SK-N-SH treated with all-trans-retinoic acid at 6 μM for 48 hours (cell line): ENCODE measurements around the gene RHOG.

Experiments
- ARNTL ChIP-seq: fragments of 450-650 bp; formaldehyde crosslinking; IDR thresholded peaks from 2 replicates; pipeline ENCODE4 v1.5.0; 2020; ENCODE audit warnings: low read depth, mild to moderate bottlenecking, moderate library complexity, borderline replicate concordance
- BACH2 ChIP-seq: fragments of 250-450 bp; sonication (Bioruptor Pico); IDR thresholded peaks from 2 replicates; pipeline ENCODE4 v1.9.0; 2021; ENCODE audit warnings: mild to moderate bottlenecking, borderline replicate concordance
- CREB5 ChIP-seq: fragments of 250-450 bp; sonication (Bioruptor Pico); IDR thresholded peaks from 2 replicates; pipeline ENCODE4 v1.5.1; 2020; ENCODE audit warnings: low read depth, mild to moderate bottlenecking, moderate library complexity
- GLIS3 ChIP-seq: fragments of 250-450 bp; sonication (Bioruptor Pico); IDR thresholded peaks from 2 replicates; pipeline ENCODE4 v1.5.0; 2020; ENCODE audit warnings: mild to moderate bottlenecking, moderate library complexity
- ISL1 ChIP-seq: fragments of 250-450 bp; sonication (Bioruptor Pico); IDR thresholded peaks from 2 replicates; pipeline ENCODE4 v2.1.2; 2022; ENCODE audit warnings: mild to moderate bottlenecking, moderate library complexity
- PATZ1 ChIP-seq: fragments of 250-450 bp; sonication (Bioruptor Pico); IDR thresholded peaks from 2 replicates; pipeline ENCODE4 v1.8.0; 2020; ENCODE audit warnings: mild to moderate bottlenecking, moderate library complexity, borderline replicate concordance
- RARB ChIP-seq: fragments of 250-450 bp; sonication (Bioruptor Pico); IDR thresholded peaks from 2 replicates; pipeline ENCODE4 v1.8.0; 2021; ENCODE audit warnings: mild to moderate bottlenecking, moderate library complexity
- TOX ChIP-seq: fragments of 250-450 bp; sonication (Bioruptor Pico); IDR thresholded peaks from 2 replicates; pipeline ENCODE4 v1.8.0; 2021; ENCODE audit warnings: mild to moderate bottlenecking, moderate library complexity, borderline replicate concordance
- TSHZ2 ChIP-seq: fragments of 250-450 bp; sonication (Bioruptor Pico); IDR thresholded peaks from 2 replicates; pipeline ENCODE4 v1.5.0; 2020; ENCODE audit warnings: mild to moderate bottlenecking, moderate library complexity
- ZFP3 ChIP-seq: fragments of 250-450 bp; sonication (Bioruptor Pico); IDR thresholded peaks from 2 replicates; pipeline ENCODE4 v1.5.0; 2020; ENCODE audit warnings: mild to moderate bottlenecking, moderate library complexity
- ZFP30 ChIP-seq: fragments of 450-650 bp; formaldehyde crosslinking; IDR thresholded peaks from 2 replicates; pipeline ENCODE4 v1.5.0; 2022; ENCODE audit warnings: mild to moderate bottlenecking, moderate library complexity
- ZNF565 ChIP-seq: fragments of 450-650 bp; formaldehyde crosslinking; conservative IDR thresholded peaks from 2 replicates; pipeline ENCODE4 v1.5.0; 2020; ENCODE audit warnings: low read depth, mild to moderate bottlenecking, moderate library complexity
- ZNF70 ChIP-seq: fragments of 450-650 bp; formaldehyde crosslinking; IDR thresholded peaks from 2 replicates; pipeline ENCODE4 v1.5.0; 2020; ENCODE audit warnings: mild to moderate bottlenecking, moderate library complexity
- TF ChIP-seq, protein P1 (sequence below): fragments of 250-450 bp; sonication (Bioruptor Pico); IDR thresholded peaks from 2 replicates; pipeline ENCODE4 v1.8.0; 2021; ENCODE audit warnings: low read depth, mild to moderate bottlenecking, moderate library complexity, borderline replicate concordance

GRCh38 chr11:3827434-3828186, 13.1 kb downstream of the RHOG start:
- no peak for TF ChIP-seq RARB (CRISPR knock-in tag)
- TF ChIP-seq, protein P1, sequence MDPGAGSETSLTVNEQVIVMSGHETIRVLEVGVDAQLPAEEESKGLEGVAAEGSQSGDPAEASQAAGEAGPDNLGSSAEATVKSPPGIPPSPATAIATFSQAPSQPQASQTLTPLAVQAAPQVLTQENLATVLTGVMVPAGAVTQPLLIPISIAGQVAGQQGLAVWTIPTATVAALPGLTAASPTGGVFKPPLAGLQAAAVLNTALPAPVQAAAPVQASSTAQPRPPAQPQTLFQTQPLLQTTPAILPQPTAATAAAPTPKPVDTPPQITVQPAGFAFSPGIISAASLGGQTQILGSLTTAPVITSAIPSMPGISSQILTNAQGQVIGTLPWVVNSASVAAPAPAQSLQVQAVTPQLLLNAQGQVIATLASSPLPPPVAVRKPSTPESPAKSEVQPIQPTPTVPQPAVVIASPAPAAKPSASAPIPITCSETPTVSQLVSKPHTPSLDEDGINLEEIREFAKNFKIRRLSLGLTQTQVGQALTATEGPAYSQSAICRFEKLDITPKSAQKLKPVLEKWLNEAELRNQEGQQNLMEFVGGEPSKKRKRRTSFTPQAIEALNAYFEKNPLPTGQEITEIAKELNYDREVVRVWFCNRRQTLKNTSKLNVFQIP (CRISPR knock-in tag), result no peak
- no peak for TF ChIP-seq GLIS3 (CRISPR knock-in tag)
- TF ChIP-seq ZFP3 (CRISPR knock-in tag), result no peak
- TF ChIP-seq ZFP30 (CRISPR knock-in tag), result no peak
- TF ChIP-seq PATZ1, result no peak
- no peak for TF ChIP-seq ARNTL (CRISPR knock-in tag)
- TF ChIP-seq ZNF70 (CRISPR knock-in tag), result no peak
- no peak for TF ChIP-seq BACH2 (CRISPR knock-in tag)
- TF ChIP-seq TSHZ2 (CRISPR knock-in tag), result no peak
- no peak for TF ChIP-seq CREB5
- no peak for TF ChIP-seq TOX
- TF ChIP-seq ZNF565 (CRISPR knock-in tag), result no peak
- no peak for TF ChIP-seq ISL1 (CRISPR knock-in tag)
